Mesodermal cell (in vitro differentiated cells): ENCODE results near the gene TFB1M. TPM values are rescaled to one million over a fixed set of nuclear protein-coding genes. Genes with fewer than 3 reads are reported as not detected.
"Not testable (repeated sequence)": the region's sequence is repeated elsewhere in the genome, so short reads cannot be mapped to it uniquely, and the experiment has no call there.

Experiments
- H3K27ac ChIP-seq: 2 replicates; pipeline ENCODE4 v1.7.0; 2013; ENCODE audit warnings: mild to moderate bottlenecking, low read depth, low read length, moderate library complexity; ENCODE audit not compliant: severe bottlenecking
- H3K36me3 ChIP-seq: 2 replicates; pipeline ENCODE4 v1.7.1; 2013; ENCODE audit warnings: mild to moderate bottlenecking, low read length, moderate library complexity; ENCODE audit not compliant: control insufficient read depth, insufficient read depth
- H3K4me1 ChIP-seq: one replicate; pipeline ENCODE4 v1.7.1; 2013; ENCODE audit warnings: mild to moderate bottlenecking, low read length; ENCODE audit not compliant: insufficient read depth, control insufficient read depth, poor library complexity, severe bottlenecking
- H3K4me3 ChIP-seq: 2 replicates; pipeline ENCODE4 v1.7.0; 2013; ENCODE audit warnings: low read length, control low read depth, mild to moderate bottlenecking; ENCODE audit not compliant: insufficient read depth, poor library complexity, severe bottlenecking; ENCODE audit errors: extremely low read depth
- H3K9me3 ChIP-seq: 2 replicates; pipeline ENCODE4 v1.7.1; 2013; ENCODE audit warnings: mild to moderate bottlenecking, low read length, moderate library complexity; ENCODE audit not compliant: control insufficient read depth
- WGBS, 2 experiments: methylation state at CpG; one replicate each; pipeline ENCODE4 v1.1.5; 2013; ENCODE audit warnings: missing lambda C conversion rate in 2 of 2; ENCODE audit not compliant: insufficient coverage in 2 of 2; 5-methylcytosine and 5-hydroxymethylcytosine counted together
- polyA plus RNA-seq, 2 experiments: library from polyadenylated mRNA; stranded (reverse); fragments of 50-300 nt; gene quantifications; one replicate each; pipeline ENCODE4 v1.2.3, GENCODE V29; 2013

TFB1M gene
- 29.2 TPM for polyA plus RNA-seq (2013, experiment 1 of 2)
- polyA plus RNA-seq (2013, experiment 2 of 2) = 26.8 TPM

DNA sequence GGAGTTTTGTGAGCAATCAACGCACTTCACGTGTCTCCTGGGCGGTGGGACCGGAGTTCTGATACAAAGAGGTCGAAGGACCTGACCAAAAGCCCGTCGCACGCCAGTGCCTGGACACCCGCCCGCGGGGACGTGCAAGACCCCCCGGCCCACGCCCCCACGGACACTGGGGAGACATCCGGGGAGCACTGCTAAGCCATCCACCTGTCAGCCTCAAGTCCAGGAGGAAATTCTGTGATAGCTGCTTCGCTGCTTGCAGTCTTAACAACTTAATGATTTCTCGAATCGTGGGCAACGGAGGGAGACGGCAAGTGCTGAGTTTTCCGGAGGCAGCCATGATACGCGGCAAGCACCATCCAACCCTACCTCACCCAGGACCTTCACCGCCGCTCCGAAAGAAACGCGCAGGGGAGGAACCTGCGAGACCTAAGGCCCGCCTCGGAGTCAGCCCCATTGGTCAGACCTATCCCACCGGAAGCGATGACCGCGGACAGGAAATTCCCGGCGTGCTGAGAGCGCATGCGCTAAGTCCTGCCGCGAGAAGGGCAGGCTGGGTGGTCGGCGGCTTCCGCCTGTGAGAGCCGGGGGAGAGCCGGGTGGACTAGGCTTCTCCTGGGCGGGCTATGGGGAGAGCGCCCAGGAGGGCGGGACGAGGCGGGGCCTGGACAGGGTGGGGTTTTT lies at the start of gene TFB1M:
Gene TFB1M (minus strand): TSS at position 393 of the 681 bp plus-strand sequence. CDS start 56 bp downstream, at position 337.
- Histone ChIP-seq H3K4me3 (peak within 1 kb of the TSS; percentile 96), H3K27ac (peak within 1 kb of the TSS; percentile 78), H3K36me3 (peaks cover 24% of the 10 kb centered on the region), H3K4me1 (peaks cover 11% of the 10 kb centered on the region), H3K9me3 (no peaks in the 10 kb centered on the region)
- 0% methylated on average over 23 to 42 of the region's 52 CpGs for WGBS, 2 experiments

DNA sequence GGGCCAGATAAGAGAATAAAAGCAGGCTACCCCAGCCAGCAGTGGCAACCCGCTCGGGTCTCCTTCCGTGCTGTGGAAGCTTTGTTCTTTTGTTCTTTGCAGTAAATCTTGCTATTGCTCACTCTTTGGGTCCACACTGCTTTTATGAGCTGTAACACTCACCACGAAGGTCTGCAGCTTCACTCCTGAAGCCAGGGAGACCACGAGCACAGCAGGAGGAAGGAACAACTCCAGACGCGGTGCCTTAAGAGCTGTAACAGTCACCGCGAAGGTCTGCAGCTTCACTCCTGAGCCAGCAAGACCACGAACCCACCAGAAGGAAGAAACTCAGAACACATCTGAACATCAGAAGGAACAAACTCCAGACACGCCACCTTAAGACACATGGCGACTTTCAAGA lies 49.7 kb upstream of the TFB1M start:
- H3K27ac ChIP-seq, H3K36me3 ChIP-seq, H3K4me1 ChIP-seq, H3K9me3 ChIP-seq, H3K4me3 ChIP-seq: not testable (repeated sequence)
- 88 to 91% methylated on average over 6 to 9 of the region's 12 CpGs for WGBS, 2 experiments

DNA sequence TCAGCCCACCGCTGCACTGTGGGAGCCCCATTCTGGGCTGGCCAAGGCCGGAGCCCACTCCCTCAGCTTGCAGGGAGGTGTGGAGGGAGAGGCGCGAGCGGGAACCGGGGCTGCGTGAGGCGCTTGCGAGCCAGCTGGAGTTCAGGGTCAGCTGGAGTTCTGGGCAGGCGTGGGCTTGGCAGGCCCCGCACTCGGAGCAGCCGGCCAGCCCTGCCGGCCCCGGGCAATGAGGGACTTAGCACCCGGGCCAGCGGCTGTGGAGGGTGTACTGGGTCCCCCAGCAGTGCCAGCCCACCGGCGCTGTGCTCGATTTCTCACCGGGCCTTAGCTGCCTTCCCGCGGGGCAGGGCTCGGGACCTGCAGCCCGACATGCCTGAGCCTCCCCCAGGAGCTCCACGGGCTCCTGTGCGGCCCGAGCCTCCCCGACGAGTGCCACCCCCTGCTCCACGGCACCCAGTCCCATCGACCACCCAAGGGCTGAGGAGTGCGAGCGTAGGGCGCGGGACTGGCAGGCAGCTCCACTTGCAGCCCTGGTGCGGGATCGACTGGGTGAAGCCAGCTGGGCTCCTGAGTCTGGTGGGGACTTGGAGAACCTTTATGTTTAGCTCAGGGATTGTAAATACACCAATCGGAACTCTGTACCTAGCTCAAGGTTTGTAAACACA lies 48.8 kb upstream of the TFB1M start:
- H3K36me3 ChIP-seq, H3K27ac ChIP-seq, H3K4me1 ChIP-seq, H3K4me3 ChIP-seq, H3K9me3 ChIP-seq: not testable (repeated sequence)
- WGBS, 2 experiments = 96 to 97% methylated on average over 19 to 20 of the region's 39 CpGs

DNA sequence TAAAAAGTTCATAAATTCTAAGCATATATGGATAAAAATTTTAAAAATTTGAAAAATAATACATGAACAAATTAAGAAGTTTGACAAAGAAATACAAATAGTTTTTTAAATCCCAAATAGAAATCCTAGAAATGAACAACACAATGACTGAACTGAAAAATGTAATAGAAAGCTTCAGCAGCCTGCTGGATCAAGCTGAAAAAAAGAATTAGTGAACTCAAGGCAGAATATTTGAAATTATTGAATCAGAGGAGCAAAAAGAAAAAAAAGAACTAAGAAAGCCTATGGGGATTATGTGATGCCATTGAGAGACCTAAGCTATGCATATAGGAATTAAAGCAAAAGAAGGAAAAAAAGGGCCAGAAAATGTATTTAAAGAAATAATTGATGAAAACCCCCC lies 39.9 kb upstream of the TFB1M start:
- Histone ChIP-seq H3K4me1 (no peaks in the 10 kb centered on the region), H3K4me3 (no peak overlapping the region), H3K9me3 (no peaks in the 10 kb centered on the region), H3K27ac (no peak overlapping the region), H3K36me3 (no peaks in the 10 kb centered on the region)

DNA sequence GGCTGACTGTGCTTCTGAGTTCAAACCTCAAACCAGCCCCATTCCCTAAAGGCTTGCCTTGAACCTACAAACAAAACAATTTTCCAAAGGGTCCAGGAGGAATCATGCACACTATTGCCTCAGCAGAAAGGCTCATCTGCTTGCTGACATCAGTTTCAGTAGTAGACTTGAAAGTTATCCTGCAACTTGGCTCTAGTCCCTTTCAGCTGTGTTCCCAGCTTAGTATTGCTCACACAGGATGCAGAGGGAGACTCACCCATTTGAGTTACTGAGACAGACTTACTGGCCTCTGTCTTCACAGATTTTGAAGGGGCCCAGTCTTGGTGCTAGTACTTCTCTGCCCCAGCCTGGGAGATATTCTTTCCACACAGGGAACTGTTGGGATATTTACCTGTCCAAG lies 38.5 kb upstream of the TFB1M start:
- H3K36me3 ChIP-seq = no peaks in the 10 kb centered on the region
- no peaks in the 10 kb centered on the region for H3K4me1 ChIP-seq
- no peak overlapping the region for H3K27ac ChIP-seq
- peaks cover 5% of the 10 kb centered on the region for H3K9me3 ChIP-seq
- H3K4me3 ChIP-seq = no peak overlapping the region

DNA sequence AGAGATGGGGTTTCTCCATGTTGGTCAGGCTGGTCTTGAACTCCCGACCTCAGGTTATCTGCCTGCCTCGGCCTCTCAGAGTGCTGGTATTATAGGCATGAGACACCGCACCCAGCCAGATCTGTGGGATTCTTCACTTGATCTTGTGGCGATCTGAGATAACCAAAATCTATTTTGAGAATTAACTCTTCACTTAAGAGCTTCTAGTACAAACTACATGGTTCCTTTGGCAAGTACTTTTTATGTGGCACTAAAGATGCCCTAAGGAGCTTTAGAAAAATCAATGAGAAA lies 37.8 kb upstream of the TFB1M start:
- no peaks in the 10 kb centered on the region for H3K36me3 ChIP-seq

DNA sequence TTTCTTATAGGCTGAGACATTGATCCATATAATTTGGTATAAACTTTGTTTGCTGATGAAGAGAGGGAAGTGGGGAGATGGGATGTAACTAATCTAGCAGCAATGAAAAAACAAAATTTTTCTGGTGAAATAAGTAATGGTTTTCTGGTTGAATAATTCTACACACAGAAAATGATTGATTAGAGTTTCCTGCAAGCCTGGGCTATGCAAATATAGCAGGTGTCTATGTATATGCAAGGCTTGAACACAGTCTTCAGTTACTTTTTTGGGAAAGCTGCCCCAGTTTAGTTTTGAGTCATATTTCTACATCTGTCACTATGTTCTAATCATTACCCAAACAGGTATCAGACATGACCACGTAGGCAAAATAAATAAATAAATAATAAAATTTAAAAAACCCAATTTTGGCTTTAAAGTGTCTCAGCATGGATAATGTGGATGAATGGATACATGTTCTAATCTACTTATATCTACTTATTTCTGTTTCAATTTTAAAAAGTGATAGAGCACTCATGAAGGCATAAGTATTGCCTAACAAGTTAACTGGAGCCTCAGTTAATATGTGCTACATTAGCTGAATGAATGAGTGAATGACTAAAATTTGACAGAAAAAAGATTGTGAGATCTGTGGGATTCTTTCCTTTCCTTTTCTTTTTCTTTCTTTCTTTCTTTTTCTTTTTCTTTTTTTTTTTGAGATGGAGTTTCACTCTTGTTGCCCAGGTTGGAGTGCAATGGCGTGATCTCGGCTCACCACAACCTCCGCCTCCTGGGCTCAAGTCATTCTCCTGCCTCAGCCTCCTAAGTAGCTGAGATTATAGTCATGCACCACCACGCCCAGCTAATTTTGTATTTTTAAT lies 37.2 kb upstream of the TFB1M start:
- H3K4me3 ChIP-seq = no peak overlapping the region
- no peaks in the 10 kb centered on the region for H3K36me3 ChIP-seq
- H3K9me3 ChIP-seq = peaks cover 8% of the 10 kb centered on the region
- WGBS, 2 experiments = no CpG with 5 or more reads among the region's 5 CpGs
- no peak overlapping the region for H3K27ac ChIP-seq
- no peaks in the 10 kb centered on the region for H3K4me1 ChIP-seq

More for the DNA sequence above, 37.8 kb upstream of the TFB1M start:
- H3K4me1 ChIP-seq = no peaks in the 10 kb centered on the region
- peaks cover 8% of the 10 kb centered on the region for H3K9me3 ChIP-seq
- WGBS, 2 experiments = 93 to 100% methylated on average over 3 of the region's 4 CpGs
- H3K4me3 ChIP-seq = no peak overlapping the region
- no peak overlapping the region for H3K27ac ChIP-seq

DNA sequence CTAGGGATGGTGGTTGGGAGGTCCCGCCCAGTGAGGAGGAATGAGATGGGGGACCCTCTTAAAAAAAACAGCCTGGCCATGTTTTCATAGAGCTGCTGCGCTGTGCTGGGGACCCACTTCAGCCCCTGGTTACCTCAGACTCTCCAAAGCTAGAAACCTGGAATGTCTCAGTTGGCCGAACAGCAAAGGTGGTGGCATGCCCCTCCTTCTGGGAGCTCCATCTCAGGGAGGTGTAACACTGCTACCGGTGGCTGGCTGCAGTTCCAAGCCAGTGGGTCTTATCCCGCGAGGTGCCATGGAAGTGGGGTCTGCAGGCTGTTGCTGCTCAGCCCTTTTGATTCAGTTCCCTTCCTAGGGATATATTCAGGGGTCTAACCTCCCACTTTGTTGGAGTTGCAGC lies 35.7 kb upstream of the TFB1M start:
- Histone ChIP-seq H3K9me3 (peaks cover 16% of the 10 kb centered on the region), H3K36me3 (no peaks in the 10 kb centered on the region), H3K27ac (no peak overlapping the region), H3K4me1 (no peaks in the 10 kb centered on the region), H3K4me3 (no peak overlapping the region)
- WGBS, 2 experiments = 65 to 68% methylated on average over 4 to 5 of the region's 6 CpGs

DNA sequence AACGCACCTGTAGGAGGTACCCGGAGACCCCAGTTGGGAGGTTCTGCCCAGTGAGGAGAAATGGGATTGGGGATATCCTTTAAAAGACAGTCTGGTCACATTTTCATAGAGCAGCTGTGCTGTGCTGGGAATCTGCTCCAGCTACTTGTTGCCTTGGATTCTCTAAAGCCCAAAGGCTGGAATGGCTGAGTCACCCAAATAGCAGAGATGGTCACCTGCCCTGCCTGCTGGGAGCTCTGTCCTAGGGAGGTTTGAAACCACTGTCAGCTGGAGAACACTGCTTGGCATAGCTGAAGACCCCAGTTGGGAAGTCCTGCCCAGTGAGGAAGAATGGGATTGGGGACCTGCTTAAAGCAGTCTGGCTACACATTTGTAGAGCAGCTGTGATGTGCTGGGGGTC lies 34.8 kb upstream of the TFB1M start:
- H3K36me3 ChIP-seq = no peaks in the 10 kb centered on the region
- no peaks in the 10 kb centered on the region for H3K4me1 ChIP-seq
- H3K4me3 ChIP-seq = no peak overlapping the region
- H3K27ac ChIP-seq = no peak overlapping the region
- 81 to 100% methylated on average over 2 of the region's 2 CpGs for whole genome bisulfite sequencing, 2 experiments
- H3K9me3 ChIP-seq = peaks cover 19% of the 10 kb centered on the region

DNA sequence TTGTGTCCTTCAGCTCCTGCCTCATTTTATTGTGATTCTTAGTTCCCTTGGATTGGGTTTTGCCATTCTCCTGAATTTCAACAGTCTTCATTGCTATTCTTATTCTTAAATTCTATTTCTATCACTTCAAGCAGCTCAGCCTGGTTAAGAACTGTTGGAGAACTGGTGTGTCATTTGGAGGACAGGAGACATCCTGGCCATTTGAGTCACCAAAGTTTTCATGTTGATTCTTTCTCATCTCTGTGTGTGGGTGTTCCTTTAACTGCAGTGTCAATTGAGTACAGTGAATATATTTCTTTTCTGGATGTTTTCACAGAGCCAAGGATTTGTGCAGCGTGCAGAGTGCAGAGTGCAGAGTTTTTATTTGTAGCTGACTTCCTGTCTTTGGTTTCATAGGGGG lies 33.5 kb upstream of the TFB1M start:
- Histone ChIP-seq H3K4me3 (no peak overlapping the region), H3K9me3 (peaks cover 19% of the 10 kb centered on the region), H3K36me3 (no peaks in the 10 kb centered on the region), H3K27ac (no peak overlapping the region), H3K4me1 (no peaks in the 10 kb centered on the region)
- 78% methylated on average over 1 of the region's 1 CpG; no CpG with 5 or more reads in 1 of the 2 experiments for WGBS, 2 experiments

DNA sequence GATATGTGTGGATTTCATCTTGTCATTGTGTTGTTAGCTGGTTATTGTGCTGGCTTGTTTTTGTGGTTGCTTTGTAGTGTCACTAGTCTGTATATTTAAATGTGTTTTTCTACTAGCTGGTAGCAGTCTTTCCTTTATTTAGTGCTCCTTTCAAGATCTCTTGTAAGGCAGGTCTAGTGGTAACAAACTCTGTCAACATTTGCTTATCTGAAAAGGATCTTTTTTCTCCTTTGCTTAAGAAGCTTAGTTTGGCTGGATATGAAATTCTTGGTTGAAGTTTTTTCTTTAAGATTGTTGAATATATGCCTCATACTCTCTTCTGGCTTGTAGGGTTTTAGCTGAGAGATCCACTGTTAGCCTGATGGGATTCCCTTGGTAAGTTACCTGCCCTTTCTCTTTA lies 32.7 kb upstream of the TFB1M start:
- no peak overlapping the region for H3K4me3 ChIP-seq
- H3K9me3 ChIP-seq = peaks cover 19% of the 10 kb centered on the region
- H3K27ac ChIP-seq = no peak overlapping the region
- no peaks in the 10 kb centered on the region for H3K4me1 ChIP-seq
- no peaks in the 10 kb centered on the region for H3K36me3 ChIP-seq
